SK-N-MC (cell line): ENCODE results near the gene NMBR.

ENCODE experiments used
- DNase-seq: peaks from one replicate; pipeline ENCODE4 v3.0.0-alpha.2; 2011; ENCODE audit warnings: low read depth, low spot score
- H3K27ac ChIP-seq: fragments of 200-600 bp; sonication (generic); 2 replicates; pipeline ENCODE4 v1.5.1; 2016; ENCODE audit warnings: mixed run types
- H3K36me3 ChIP-seq: fragments of 200-600 bp; sonication (generic); 2 replicates; pipeline ENCODE4 v1.6.1; 2017; ENCODE audit warnings: antibody characterized with exemption, low read length, mixed read lengths; ENCODE audit not compliant: insufficient read depth
- H3K4me3 ChIP-seq: fragments of 200-600 bp; sonication (generic); 2 replicates; pipeline ENCODE4 v1.5.1; 2016
- H3K9ac ChIP-seq: fragments of 200-600 bp; sonication (generic); 2 replicates; pipeline ENCODE4 v1.8.0; 2017; ENCODE audit warnings: mixed run types, mixed read lengths; ENCODE audit not compliant: insufficient read length
- H3K9me3 ChIP-seq: fragments of 200-600 bp; sonication (generic); 2 replicates; pipeline ENCODE4 v1.6.1; 2017; ENCODE audit warnings: low read depth, mild to moderate bottlenecking, antibody characterized with exemption, low read length, moderate library complexity, mixed read lengths
- EZH2 ChIP-seq: fragments of 200-600 bp; sonication (generic); IDR thresholded peaks from one replicate; pipeline ENCODE4 v1.6.1; 2017; ENCODE audit warnings: antibody characterized with exemption
- FOXP2 ChIP-seq: optimal IDR thresholded peaks from 2 replicates; pipeline ENCODE3; 2011; ENCODE audit warnings: mild to moderate bottlenecking, moderate library complexity; ENCODE audit not compliant: insufficient read depth; ENCODE audit errors: extremely low read length, control extremely low read depth
- POLR2AphosphoS5 ChIP-seq: IDR thresholded peaks from 2 replicates; pipeline ENCODE4 v1.6.1; 2012; ENCODE audit warnings: mild to moderate bottlenecking, low read depth, low read length, borderline replicate concordance

NMBR gene

DNA sequence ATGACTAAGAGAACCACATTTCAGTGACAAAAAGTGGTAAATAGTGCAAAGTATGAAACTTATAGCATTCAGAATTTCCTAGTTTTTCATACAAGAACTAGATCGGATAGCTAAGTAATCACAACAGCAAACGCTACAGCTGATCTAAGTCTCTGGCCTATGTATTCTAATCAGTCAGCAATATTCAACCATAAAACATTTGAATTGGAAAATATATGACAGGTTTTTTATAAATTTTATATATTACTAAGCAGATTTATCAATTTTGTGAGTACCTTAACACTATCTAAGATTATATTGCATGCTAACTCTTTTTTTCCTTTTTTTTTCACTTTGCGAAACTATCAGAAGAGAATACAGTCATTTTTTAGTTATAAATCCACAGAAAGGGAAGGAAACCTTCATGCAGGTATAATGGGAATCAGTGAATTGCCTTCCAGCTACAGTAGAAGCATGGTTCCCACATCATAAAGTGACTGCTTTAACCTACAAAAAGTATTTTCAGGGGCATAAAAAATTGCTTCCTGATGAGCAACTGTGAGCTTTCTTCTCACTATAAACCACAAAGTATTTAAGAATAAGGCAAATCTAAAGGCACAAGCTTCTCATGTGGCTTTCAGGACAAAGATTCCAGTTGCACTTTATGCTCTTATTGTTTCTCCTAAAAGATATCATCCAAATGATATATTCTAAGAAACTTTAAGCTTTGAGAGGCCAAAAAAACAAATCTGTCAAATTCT lies 88.2 kb downstream of the NMBR start:
- Histone ChIP-seq H3K27ac (peak overlapping the region; percentile 91), H3K9me3 (no peaks in the 10 kb centered on the region), H3K9ac (peak overlapping the region; percentile 49), H3K4me3 (peak overlapping the region; percentile 69), H3K36me3 (no peaks in the 10 kb centered on the region)
- peak; percentile 35 for DNase-seq
- TF ChIP-seq EZH2 (no peak), POLR2AphosphoS5 (no peak)

DNA sequence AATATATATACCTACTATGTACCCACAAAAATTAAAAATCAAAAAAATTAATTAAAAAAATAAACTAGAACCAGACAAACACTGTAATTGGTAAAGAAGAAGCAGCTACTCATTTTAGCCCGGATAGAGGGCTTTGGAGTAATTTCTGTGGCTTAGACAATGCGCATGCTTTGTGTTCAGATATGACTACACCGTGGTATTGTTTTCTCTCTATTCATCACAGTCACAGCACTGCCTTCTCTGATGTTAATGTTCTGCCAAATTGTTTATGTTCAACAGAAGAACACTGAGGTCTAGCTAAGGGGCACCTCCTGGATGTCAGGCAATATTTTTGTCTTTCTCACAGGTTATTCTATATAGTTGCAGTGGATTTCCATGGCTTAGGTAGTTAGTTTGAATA lies 91.7 kb downstream of the NMBR start:
- Histone ChIP-seq H3K36me3 (no peaks in the 10 kb centered on the region), H3K4me3 (no peak overlapping the region), H3K27ac (no peak overlapping the region), H3K9me3 (no peaks in the 10 kb centered on the region; the same call in 1 of the 2 replicates), H3K9ac (no peak overlapping the region)
- TF ChIP-seq POLR2AphosphoS5: no peak
- no peak for TF ChIP-seq EZH2
- TF ChIP-seq FOXP2: no peak
- no peak for DNase-seq

DNA sequence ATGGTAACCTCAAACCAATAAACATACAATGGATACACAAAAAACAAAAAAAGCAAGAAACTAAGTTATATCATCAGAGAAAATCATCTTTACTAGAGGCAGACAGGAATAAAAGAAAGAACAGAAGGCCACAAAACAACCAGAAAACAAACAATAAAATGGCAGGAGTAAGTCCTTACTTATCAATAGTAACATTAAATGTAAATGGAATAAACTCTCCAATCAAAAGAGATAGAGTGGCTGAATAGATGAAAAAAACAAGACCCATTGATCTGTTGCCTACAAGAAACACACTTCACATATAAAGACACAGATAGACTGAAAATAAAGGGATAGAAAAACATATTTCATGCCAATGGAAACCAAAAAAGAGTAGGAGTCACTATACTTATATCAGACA lies 95.5 kb downstream of the NMBR start:
- no peak for DNase-seq
- Histone ChIP-seq H3K36me3 (no peaks in the 10 kb centered on the region), H3K9ac (no peak overlapping the region), H3K4me3 (no peak overlapping the region), H3K9me3 (no peaks in the 10 kb centered on the region; the same call in 1 of the 2 replicates), H3K27ac (no peak overlapping the region)
- TF ChIP-seq FOXP2: no peak
- no peak for TF ChIP-seq POLR2AphosphoS5
- no peak for TF ChIP-seq EZH2

DNA sequence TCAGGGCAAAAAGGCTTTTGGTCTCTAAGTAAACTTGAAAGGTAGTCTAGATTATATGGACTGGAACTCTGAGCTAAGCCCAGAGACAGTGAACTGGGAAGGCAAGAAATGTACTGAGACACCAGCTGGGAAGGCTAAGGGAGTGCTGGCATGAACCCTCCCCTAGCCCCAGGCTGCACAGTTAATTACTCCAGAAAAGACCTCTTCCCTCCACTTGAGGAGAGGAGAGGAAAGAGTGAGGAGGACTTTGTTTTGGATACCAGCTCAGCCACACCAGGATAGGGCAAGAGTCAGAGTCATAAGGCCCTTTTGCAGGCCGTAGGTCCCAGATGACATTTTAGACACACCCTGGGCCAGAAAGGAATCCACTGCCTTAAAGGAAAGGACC lies 98.3 kb downstream of the NMBR start:
- Histone ChIP-seq H3K36me3 (no peaks in the 10 kb centered on the region), H3K9ac (no peak overlapping the region)
- TF ChIP-seq POLR2AphosphoS5: no peak
- TF ChIP-seq EZH2: no peak
- TF ChIP-seq FOXP2: no peak

DNA sequence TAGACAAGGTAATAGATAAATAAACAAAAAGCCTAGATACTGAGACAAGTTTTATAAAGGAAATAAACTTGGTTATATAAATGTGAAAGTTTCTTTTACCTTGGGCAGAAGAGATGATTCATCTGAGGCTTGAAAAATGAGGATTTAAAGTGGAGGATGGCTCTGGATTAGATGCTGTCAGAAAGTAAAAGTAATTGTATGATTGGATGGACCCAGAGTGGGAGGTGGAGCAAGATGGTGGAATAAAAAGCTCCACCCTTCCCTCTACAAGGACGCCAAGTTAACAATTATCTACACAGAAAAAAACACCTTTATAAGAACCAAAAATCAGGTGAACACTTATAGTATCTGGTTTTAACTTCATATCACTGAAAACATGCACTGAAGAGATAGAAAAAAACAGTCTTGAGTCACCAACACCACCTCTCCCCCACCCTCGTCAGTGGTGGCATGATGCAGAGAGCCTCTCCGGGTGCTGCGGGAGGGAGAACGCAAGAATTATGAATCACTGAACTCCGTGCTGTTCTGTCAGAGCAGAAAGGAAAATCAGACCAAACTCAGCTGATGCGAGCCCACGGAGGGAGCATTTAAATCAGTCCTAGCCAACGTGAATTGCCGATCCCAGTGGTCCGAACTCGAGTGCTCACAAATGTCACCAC lies 98.9 kb downstream of the NMBR start:
- no peak for TF ChIP-seq FOXP2
- no peak for TF ChIP-seq EZH2
- no peak for TF ChIP-seq POLR2AphosphoS5
- DNase-seq: no peak
- Histone ChIP-seq H3K4me3 (no peak overlapping the region), H3K36me3 (no peaks in the 10 kb centered on the region), H3K9me3 (no peaks in the 10 kb centered on the region; the same call in 1 of the 2 replicates), H3K9ac (no peak overlapping the region), H3K27ac (no peak overlapping the region)

More for the DNA sequence above, 98.3 kb downstream of the NMBR start:
- Histone ChIP-seq H3K4me3 (no peak overlapping the region), H3K9me3 (no peaks in the 10 kb centered on the region; the same call in 1 of the 2 replicates), H3K27ac (no peak overlapping the region)
- no peak for DNase-seq

DNA sequence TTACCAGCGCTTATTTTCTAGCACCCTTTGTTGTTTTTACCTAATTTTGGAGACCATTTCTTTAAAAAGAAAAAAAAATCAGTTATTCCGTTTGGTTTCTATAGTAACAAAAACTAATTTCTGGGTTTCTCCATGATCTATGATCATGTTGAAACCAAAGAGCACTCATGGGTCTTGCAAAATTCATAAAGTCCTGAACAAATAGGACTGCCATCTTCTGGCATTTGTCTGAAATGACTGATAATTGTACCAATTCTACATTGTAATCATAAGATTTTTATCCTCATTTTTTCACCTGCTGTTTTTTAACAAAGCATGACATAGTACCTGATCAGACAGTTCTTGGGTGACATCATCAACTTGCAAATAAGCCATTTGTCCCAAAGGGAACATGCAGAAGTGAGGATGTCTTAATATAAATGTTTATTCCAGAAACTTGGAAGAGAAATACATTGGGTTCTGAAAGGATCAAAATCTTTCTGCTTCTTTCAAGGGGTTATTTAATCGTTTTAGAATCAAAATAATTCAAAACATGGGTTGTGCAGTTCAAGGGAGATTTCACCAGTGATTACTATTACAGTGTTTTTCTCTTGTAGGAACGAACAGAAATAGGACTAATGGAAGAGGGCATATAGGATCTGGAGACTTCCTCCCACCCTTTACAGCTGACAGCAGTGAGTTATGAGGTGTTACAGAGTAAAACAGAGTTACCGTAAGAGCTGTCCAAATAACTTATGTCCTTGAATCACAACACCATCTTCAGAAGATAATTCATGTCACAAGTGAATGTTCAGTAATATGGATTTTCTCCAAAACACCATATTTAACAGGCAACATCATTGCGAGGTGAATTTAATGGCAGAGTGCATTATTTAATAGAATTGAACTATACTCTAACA lies 101.3 kb downstream of the NMBR start:
- DNase-seq: no peak
- TF ChIP-seq EZH2 (no peak), POLR2AphosphoS5 (no peak), FOXP2 (no peak)
- no peaks in the 10 kb centered on the region for H3K9me3 ChIP-seq
- no peak overlapping the region for H3K9ac ChIP-seq
- H3K27ac ChIP-seq: no peak overlapping the region
- H3K4me3 ChIP-seq: no peak overlapping the region
- H3K36me3 ChIP-seq: no peaks in the 10 kb centered on the region

DNA sequence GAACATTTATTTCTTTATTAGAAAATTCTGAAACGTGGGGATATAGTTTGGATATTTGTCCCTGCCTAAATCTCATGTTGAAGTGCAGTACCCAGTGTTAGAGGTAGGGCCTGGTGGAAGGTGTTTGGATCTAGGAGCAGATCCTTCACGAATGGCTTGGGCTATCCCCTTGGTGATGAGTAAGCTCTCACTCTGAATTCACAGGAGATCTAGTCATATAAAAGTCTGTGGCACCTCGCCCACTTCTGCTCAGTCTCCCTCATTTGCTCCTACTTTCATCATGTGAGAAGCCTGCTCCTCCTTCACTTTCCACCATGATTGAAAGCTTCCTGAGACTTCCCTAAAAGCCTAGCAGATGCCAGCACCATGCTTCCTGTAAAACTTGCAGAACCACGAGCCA lies 111.0 kb downstream of the NMBR start:
- Histone ChIP-seq H3K9ac (no peak overlapping the region), H3K4me3 (no peak overlapping the region), H3K27ac (no peak overlapping the region), H3K36me3 (no peaks in the 10 kb centered on the region), H3K9me3 (no peaks in the 10 kb centered on the region)
- DNase-seq: no peak
- no peak for TF ChIP-seq POLR2AphosphoS5
- no peak for TF ChIP-seq FOXP2
- no peak for TF ChIP-seq EZH2

DNA sequence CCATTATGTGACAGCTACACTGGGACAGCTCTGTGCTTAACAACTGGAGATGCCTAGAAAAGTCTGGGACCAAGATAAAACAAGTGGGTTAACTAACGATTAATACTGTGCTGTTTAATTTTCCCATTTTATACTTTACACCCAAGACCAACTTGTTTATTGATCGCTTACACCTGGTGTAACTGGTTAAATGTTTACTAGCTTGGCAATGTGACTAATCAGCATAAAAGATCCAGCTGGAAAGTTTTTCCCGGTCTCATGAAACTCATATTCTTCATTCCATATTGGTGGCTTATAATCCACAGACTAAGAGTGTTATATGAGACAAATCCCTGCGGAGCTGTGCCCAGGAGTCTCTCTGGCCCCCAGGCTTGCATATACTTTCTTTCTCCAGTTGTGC lies 115.9 kb downstream of the NMBR start:
- no peak overlapping the region for H3K9ac ChIP-seq
- TF ChIP-seq EZH2: no peak
- TF ChIP-seq POLR2AphosphoS5: no peak
- TF ChIP-seq FOXP2: no peak

More for the DNA sequence above, 115.9 kb downstream of the NMBR start:
- Histone ChIP-seq H3K36me3 (no peaks in the 10 kb centered on the region), H3K27ac (no peak overlapping the region), H3K4me3 (no peak overlapping the region), H3K9me3 (no peaks in the 10 kb centered on the region)
- DNase-seq: no peak
